ENCODE measurements around the gene AP1S1.

AP1S1 gene

DNA sequence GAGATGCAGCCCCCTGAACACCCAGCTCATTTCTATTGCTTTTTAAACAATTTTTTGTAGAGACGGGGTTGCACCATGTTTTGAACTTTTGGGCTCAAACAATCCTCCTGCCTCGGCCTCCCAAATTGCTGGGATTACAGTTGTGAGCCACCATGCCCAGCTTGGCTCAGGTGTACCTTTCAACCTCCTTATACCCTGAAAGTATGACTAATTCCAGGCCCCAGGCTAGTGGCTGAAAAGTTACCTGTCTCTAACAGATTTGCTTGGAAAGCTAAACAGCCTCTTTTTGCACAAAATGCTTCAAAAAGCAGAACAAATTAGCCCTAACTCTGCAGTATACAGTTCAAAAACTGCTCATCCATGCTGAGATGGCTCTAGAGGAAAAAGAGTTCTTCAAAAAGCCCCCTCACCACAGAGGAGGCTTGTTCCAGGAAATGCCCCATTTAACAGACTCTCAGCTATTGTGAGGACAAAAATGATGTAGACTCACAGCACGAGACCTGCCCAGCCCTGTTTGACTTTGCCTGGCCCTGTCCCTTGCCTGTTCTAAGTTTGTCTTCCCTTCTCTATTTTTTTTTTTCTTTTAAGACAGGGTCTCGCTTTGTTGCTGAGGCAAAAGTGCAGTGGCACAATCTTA lies 13.4 kb upstream of the AP1S1 start:
- Histone ChIP-seq H3K4me1 (ENCODE audit: control insufficient read depth, insufficient read depth, low read length) (peaks cover 3% of the 10 kb centered on the region), H3K4me3 (ENCODE audit: low read depth, low read length) (no peak overlapping the region), H3K27me3 (ENCODE audit: control insufficient read depth, insufficient read depth, low read length) (no peaks in the 10 kb centered on the region), H3K9ac (ENCODE audit: low read depth, low read length) (no peak overlapping the region), H3K9me3 (ENCODE audit: control insufficient read depth, insufficient read depth, low read length) (no peaks in the 10 kb centered on the region), H3K36me3 (ENCODE audit: control insufficient read depth, insufficient read depth, low read length) (peaks cover 4% of the 10 kb centered on the region)

DNA sequence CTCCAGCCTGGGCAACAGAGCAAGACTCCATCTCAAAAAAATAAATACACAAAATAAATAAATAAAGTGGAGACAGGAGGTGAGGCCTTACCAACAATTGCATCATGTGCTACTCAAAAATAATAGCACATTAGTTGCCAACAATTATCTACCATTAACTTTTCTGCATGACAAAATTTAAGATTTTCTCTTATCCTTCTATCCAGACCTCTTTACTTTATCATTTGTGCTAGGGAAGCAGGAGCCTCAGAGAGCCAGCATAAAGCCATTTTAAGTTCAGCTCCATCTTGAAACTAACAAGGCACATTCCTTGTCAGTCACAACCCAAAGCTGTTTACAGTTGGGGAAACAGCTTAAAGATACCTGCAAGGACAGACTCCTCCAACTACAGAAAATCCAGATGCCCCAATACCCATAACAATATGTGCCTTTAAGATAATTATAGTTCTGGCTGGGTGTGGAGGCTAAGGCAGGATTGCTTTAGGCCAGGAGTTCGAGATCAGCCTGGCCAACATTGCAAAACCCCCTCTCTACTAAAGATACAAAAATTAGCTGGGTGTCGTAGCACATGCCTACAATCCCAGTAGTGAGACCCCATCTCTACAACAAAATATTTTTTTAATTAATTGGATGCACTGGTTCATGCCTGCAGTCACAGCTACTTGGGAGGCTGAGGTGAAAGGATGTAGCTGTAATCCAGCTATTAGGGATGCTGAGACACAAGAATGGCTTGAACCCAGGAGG lies 2.2 kb upstream of the AP1S1 start:
- H3K4me3 ChIP-seq (ENCODE audit: low read depth, low read length), result no peak overlapping the region
- no peaks in the 10 kb centered on the region for H3K36me3 ChIP-seq (ENCODE audit: control insufficient read depth, insufficient read depth, low read length)
- H3K4me1 ChIP-seq (ENCODE audit: control insufficient read depth, insufficient read depth, low read length), result peaks cover 18% of the 10 kb centered on the region
- no peaks in the 10 kb centered on the region for H3K27me3 ChIP-seq (ENCODE audit: control insufficient read depth, insufficient read depth, low read length)
- H3K9me3 ChIP-seq (ENCODE audit: control insufficient read depth, insufficient read depth, low read length), result no peaks in the 10 kb centered on the region
- no peak overlapping the region for H3K9ac ChIP-seq (ENCODE audit: low read depth, low read length)

DNA sequence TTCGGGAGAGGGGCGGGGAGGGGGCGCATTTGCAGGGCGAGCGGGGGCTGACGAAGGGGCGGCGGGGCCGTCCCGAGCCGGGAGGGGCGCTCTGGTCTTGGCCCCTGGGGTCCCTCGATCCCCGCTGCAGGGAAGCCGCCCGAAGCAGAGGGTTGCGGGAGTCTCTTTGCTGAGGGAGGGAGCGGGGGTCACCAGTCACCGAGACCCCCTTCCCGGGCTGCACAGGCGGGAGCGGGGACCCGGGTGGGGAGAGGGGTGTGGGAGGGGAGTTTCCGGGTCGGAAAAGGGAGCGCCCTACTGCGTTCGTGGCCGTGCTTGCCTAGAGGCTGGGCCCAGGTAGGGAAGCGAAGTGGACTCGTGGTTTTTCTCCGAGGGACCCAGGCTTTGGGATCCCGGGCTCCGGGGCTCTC lies 422 bp downstream of the AP1S1 start:
- H3K4me1 ChIP-seq (ENCODE audit: control insufficient read depth, insufficient read depth, low read length), result peaks cover 22% of the 10 kb centered on the region
- no peaks in the 10 kb centered on the region for H3K9me3 ChIP-seq (ENCODE audit: control insufficient read depth, insufficient read depth, low read length)
- H3K27me3 ChIP-seq (ENCODE audit: control insufficient read depth, insufficient read depth, low read length), result no peaks in the 10 kb centered on the region
- peaks cover 6% of the 10 kb centered on the region for H3K36me3 ChIP-seq (ENCODE audit: control insufficient read depth, insufficient read depth, low read length)
- H3K9ac ChIP-seq (ENCODE audit: low read depth, low read length), result peak overlapping the region; percentile 65
- peak overlapping the region; percentile 71 for H3K4me3 ChIP-seq (ENCODE audit: low read depth, low read length)

DNA sequence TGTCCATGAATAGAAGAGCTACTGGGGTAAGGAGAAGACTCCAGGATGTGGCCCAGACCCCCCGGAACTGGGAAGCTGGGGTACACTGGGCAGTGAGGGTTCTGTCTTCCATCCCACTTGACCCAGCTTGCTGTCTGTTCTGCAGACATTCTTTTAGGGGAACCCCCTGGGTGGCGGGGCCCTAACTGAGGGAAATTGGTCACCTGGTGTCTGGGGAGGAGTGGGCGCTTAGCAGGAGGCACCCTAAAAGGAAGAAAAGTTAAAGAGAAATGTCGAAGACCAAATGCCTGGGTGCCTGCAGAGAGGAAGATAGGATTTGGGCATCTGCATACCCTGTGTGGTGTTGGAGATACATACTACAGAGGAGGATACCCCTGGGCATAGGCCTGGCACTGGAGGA lies 1.0 kb downstream of the AP1S1 start:
- peaks cover 6% of the 10 kb centered on the region for H3K36me3 ChIP-seq (ENCODE audit: control insufficient read depth, insufficient read depth, low read length)
- H3K9ac ChIP-seq (ENCODE audit: low read depth, low read length), result peak overlapping the region; percentile 65
- no peaks in the 10 kb centered on the region for H3K27me3 ChIP-seq (ENCODE audit: control insufficient read depth, insufficient read depth, low read length)
- peak overlapping the region; percentile 71 for H3K4me3 ChIP-seq (ENCODE audit: low read depth, low read length)
- peaks cover 24% of the 10 kb centered on the region for H3K4me1 ChIP-seq (ENCODE audit: control insufficient read depth, insufficient read depth, low read length)
- no peaks in the 10 kb centered on the region for H3K9me3 ChIP-seq (ENCODE audit: control insufficient read depth, insufficient read depth, low read length)

DNA sequence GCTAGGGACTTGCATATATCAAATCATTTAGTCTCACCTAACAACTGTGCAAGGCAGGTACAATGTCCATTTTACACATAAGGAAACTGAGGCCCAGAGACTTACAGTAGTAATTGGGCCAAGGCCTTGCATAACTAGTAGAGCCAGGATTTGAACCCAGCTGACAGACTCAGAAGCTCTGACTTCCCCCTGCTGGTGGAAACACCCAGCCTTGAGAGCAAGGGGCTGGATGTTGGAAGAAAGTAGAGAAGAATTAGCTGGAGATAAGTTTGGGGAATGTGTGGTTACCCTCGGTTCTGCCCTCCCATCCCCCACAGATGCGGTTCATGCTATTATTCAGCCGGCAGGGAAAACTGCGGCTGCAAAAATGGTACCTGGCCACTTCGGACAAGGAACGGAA lies 2.0 kb downstream of the AP1S1 start:
- Histone ChIP-seq H3K27me3 (ENCODE audit: control insufficient read depth, insufficient read depth, low read length) (no peaks in the 10 kb centered on the region), H3K36me3 (ENCODE audit: control insufficient read depth, insufficient read depth, low read length) (peaks cover 6% of the 10 kb centered on the region), H3K9ac (ENCODE audit: low read depth, low read length) (no peak overlapping the region), H3K4me3 (ENCODE audit: low read depth, low read length) (no peak overlapping the region), H3K4me1 (ENCODE audit: control insufficient read depth, insufficient read depth, low read length) (peaks cover 28% of the 10 kb centered on the region), H3K9me3 (ENCODE audit: control insufficient read depth, insufficient read depth, low read length) (no peaks in the 10 kb centered on the region)

DNA sequence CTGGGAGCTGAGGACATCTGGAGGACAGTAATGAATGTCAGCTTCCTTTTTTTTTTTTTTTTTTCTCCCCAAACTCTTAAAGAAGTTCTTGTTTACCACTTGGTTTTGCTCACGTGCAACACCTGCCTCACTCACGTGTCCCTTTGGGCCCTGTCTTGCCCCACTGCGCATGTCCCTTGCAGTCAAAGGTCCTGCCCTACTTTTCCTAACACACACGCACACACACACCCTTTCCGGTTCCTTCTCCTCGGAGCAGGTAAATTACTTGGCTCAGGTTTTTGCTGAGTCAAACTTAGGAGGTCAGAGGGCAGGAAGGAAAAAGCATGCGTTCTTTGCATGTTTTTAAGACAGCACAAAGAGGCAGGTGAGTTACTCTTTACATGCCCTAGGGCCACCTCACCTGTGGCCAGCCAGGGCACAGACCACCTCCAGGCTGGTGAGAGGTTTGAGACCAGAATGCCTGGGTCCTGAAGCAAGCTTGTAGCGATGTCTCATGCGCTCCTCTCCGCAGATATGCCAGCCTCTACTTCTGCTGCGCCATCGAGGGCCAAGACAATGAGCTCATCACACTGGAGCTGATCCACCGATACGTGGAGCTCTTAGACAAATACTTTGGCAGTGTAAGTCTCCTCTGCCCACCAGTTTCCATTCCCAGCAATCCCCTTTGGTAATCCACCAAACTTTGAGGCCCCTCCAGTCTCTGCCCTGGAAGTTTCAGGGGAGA lies 2.8 kb downstream of the AP1S1 start:
- H3K4me3 ChIP-seq (ENCODE audit: low read depth, low read length), result no peak overlapping the region
- H3K36me3 ChIP-seq (ENCODE audit: control insufficient read depth, insufficient read depth, low read length), result peaks cover 6% of the 10 kb centered on the region
- H3K9ac ChIP-seq (ENCODE audit: low read depth, low read length), result no peak overlapping the region
- no peaks in the 10 kb centered on the region for H3K27me3 ChIP-seq (ENCODE audit: control insufficient read depth, insufficient read depth, low read length)
- H3K9me3 ChIP-seq (ENCODE audit: control insufficient read depth, insufficient read depth, low read length), result no peaks in the 10 kb centered on the region
- peaks cover 31% of the 10 kb centered on the region for H3K4me1 ChIP-seq (ENCODE audit: control insufficient read depth, insufficient read depth, low read length)

DNA sequence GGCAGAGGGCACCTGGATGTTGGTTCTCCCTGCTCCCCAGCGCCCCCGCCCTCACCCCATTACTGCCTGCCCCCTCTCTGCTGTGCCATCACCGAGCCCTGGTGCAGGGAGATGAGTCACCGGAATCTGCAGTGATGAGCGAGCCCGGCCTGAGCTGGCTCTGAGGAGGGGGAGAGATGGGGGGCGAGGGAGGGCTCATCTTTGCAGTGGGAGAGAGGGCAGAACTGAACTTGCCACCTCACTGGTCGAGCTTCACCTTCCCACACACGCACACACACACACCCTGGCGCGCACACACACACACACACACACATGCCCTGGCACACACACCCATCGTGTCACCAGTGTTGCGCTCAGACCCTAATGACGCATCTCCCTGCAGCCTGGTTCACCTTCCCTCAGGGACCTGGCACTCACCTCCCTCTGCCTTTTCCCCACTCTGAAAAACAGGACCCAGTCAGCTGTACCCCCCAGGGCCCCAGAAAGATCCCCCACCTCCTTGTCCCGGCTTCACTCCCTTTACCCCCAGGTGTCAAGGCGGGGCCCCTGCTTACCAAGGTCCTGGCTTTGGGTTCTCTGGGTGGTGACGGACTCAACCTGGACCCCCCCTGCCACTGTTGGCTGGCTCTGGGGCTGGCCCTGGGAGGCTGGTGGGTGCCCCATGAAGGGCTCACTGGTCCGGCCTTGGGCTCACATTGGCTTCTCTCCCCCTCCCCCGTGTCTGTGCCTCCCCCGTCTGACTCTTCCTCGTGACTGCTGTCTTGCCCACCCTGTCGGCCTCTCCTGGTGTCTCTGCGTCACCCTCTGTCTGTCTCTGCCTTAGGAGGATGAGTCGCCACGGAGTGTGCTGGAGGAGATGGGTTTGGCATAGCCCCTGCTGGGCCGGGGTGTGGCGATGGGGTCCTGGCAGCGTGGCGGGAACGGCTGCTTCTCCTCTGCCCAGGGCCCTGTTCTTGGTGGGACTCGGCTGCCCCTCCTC lies 5.7 kb downstream of the AP1S1 start:
- Histone ChIP-seq H3K27me3 (ENCODE audit: control insufficient read depth, insufficient read depth, low read length) (peaks cover 10% of the 10 kb centered on the region), H3K4me1 (ENCODE audit: control insufficient read depth, insufficient read depth, low read length) (peaks cover 33% of the 10 kb centered on the region), H3K9me3 (ENCODE audit: control insufficient read depth, insufficient read depth, low read length) (no peaks in the 10 kb centered on the region), H3K36me3 (ENCODE audit: control insufficient read depth, insufficient read depth, low read length) (peaks cover 6% of the 10 kb centered on the region), H3K9ac (ENCODE audit: low read depth, low read length) (no peak overlapping the region), H3K4me3 (ENCODE audit: low read depth, low read length) (no peak overlapping the region)

DNA sequence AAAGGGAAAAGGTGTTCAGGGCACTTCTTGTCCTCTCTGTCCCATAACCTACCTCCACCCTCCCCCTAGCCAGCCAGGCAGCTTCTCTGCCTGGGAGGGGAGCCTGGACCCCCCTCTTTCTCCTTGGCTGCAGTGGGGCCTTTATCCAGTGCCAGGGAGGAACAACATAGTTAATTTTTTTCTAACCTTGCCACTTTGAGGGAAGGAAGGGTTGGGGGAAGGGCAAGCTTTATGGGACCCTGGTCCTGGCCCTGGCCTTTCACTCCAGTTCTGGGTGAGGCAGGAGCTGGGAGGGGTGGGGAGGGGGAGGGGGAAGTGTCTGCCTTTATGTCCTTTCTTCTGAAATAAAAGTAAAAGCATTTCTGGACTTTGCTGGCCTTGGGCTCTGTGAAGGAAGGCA lies 6.6 kb downstream of the AP1S1 start:
- Histone ChIP-seq H3K36me3 (ENCODE audit: control insufficient read depth, insufficient read depth, low read length) (peaks cover 6% of the 10 kb centered on the region), H3K27me3 (ENCODE audit: control insufficient read depth, insufficient read depth, low read length) (peaks cover 13% of the 10 kb centered on the region), H3K9me3 (ENCODE audit: control insufficient read depth, insufficient read depth, low read length) (no peaks in the 10 kb centered on the region), H3K9ac (ENCODE audit: low read depth, low read length) (no peak overlapping the region), H3K4me3 (ENCODE audit: low read depth, low read length) (no peak overlapping the region), H3K4me1 (ENCODE audit: control insufficient read depth, insufficient read depth, low read length) (peaks cover 26% of the 10 kb centered on the region)

DNA sequence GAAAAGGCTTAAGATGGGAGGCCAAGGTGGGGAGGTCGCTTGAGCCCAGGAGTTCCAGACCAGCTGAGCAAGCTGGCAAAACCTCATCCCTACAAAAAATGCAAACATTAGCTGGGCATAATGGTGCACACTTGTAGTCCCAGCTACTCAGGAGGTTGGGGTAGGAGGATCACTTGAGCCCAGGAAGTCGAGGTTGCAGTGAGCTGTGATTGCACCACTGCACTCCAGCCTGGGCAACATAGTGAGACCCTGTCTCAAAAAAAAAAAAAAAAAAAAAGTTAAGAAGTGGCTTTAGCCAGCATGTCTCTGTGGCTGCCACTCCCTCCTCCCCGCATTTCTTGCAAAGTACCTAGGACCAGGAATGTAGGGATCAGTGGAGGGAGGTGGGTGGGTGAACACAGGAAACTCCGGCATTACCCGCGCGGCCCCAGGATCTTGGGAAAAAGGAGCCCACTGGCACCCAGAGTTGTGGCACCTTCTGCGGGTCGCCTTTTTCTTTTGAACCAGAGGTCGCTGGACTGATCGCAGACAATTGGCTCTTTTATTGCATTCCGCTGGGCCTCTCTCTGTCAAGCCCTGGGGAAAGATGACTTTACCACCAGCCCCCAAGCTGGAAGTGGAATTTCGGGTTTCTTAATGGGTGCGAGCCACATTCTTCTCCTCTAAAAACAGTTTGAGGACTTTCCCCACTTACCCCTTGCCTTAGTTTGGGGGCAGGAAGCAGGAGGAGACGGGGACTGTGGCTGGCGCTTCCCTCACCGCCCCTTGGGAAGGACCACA lies 7.6 kb downstream of the AP1S1 start:
- peaks cover 6% of the 10 kb centered on the region for H3K36me3 ChIP-seq (ENCODE audit: control insufficient read depth, insufficient read depth, low read length)
- H3K9ac ChIP-seq (ENCODE audit: low read depth, low read length), result no peak overlapping the region
- peaks cover 14% of the 10 kb centered on the region for H3K27me3 ChIP-seq (ENCODE audit: control insufficient read depth, insufficient read depth, low read length)
- no peaks in the 10 kb centered on the region for H3K9me3 ChIP-seq (ENCODE audit: control insufficient read depth, insufficient read depth, low read length)
- H3K4me3 ChIP-seq (ENCODE audit: low read depth, low read length), result peak overlapping the region; percentile 54
- H3K4me1 ChIP-seq (ENCODE audit: control insufficient read depth, insufficient read depth, low read length), result peaks cover 17% of the 10 kb centered on the region

DNA sequence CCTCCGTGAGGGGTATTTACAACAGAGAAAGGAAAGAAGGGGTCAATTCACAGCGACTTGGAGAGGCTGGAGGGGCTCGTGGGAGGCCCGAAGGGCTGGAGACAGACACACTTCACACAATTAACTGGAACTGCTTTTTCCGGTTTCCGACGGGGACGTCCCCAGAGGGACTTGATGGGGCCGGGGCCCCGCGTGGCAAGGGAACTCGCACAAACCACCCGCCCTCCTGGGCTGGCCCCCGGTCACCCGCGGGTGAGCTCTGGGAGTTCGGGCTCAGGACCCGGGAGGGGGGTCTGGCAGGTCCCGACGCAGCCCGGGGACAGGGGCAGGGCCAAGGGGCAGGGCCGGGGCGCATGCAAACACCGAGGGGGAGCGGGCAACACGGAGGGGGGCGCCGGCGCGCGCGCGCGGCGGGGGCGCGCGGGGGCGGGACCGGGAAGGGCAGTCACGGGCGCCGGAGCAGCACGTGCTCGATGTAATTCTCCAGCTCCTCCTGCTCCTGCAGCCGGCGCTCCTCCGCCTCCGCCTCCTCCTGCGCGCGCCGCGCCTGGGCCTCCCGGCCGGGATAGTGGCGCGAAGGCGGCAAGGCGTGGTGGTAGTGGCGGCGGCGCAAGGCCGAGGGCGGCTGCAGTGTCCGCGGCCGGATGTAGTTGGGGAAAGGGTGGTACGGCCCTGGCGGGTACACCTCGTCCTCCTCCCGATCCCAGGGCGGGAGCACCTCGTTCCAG lies 8.4 kb downstream of the AP1S1 start:
- peaks cover 14% of the 10 kb centered on the region for H3K4me1 ChIP-seq (ENCODE audit: control insufficient read depth, insufficient read depth, low read length)
- no peak overlapping the region for H3K9ac ChIP-seq (ENCODE audit: low read depth, low read length)
- peak overlapping the region; percentile 54 for H3K4me3 ChIP-seq (ENCODE audit: low read depth, low read length)

More for the DNA sequence above, 8.4 kb downstream of the AP1S1 start:
- peaks cover under 1% of the 10 kb centered on the region for H3K36me3 ChIP-seq (ENCODE audit: control insufficient read depth, insufficient read depth, low read length)
- H3K27me3 ChIP-seq (ENCODE audit: control insufficient read depth, insufficient read depth, low read length), result peaks cover 20% of the 10 kb centered on the region
- no peaks in the 10 kb centered on the region for H3K9me3 ChIP-seq (ENCODE audit: control insufficient read depth, insufficient read depth, low read length)

Data from iPS-15b (cell line).